Common myeloid progenitor, CD34-positive (primary cell): ENCODE data around the gene MBNL1.

ENCODE experiments used
- CTCF ChIA-PET: fragments of 350-600 bp; sonication (Branson Sonifier 250); formaldehyde crosslinking; loops from one replicate; lab custom pipeline; 2021; ENCODE audit warnings: antibody characterized with exemption; lab: Charles Lee
- POLR2A ChIA-PET: fragments of 350-600 bp; sonication (Branson Sonifier 250); formaldehyde crosslinking; loops from one replicate; lab custom pipeline; 2021; ENCODE audit warnings: antibody characterized with exemption; lab: Charles Lee
- DNase-seq, 3 donors: peaks; one replicate each; pipeline versions ENCODE4 v3.0.0 to v3.0.0-alpha.2; 2013
- H3K27ac ChIP-seq, 2 experiments: 1 replicate in 1 of 2; 2 replicates in 1 of 2; pipeline ENCODE4 v1.7.0; 2013; ENCODE audit warnings: inconsistent platforms in 2 of 2, low read length in 2 of 2, mild to moderate bottlenecking in 2 of 2, low read depth in 1 of 2, moderate library complexity in 1 of 2; ENCODE audit not compliant: severe bottlenecking in 2 of 2, insufficient read depth in 1 of 2, poor library complexity in 1 of 2
- H3K27me3 ChIP-seq, 5 experiments: replicated peaks in 2 of 5; 1 replicate in 3 of 5; 2 replicates in 2 of 5; pipeline versions ENCODE4 v1.6.1 to v1.7.0; 2013; ENCODE audit warnings: low read length in 4 of 5, mild to moderate bottlenecking in 2 of 5, moderate library complexity in 2 of 5, inconsistent platforms in 1 of 5; ENCODE audit not compliant: insufficient read depth in 5 of 5, control insufficient read depth in 4 of 5
- H3K36me3 ChIP-seq, 4 experiments: 1 replicate in 2 of 4; 2 replicates in 2 of 4; pipeline versions ENCODE4 v1.6.1 to v1.7.0; 2013; ENCODE audit warnings: low read length in 3 of 4, control low read depth in 1 of 4, mild to moderate bottlenecking in 1 of 4; ENCODE audit not compliant: control insufficient read depth in 4 of 4, insufficient read depth in 4 of 4
- H3K4me1 ChIP-seq, 4 experiments: 1 replicate in 3 of 4; 2 replicates in 1 of 4; pipeline versions ENCODE4 v1.6.1 to v1.7.1; 2013; ENCODE audit warnings: low read length in 3 of 4, mild to moderate bottlenecking in 3 of 4, control low read depth in 1 of 4, inconsistent platforms in 1 of 4, moderate library complexity in 1 of 4; ENCODE audit not compliant: control insufficient read depth in 4 of 4, insufficient read depth in 4 of 4; ENCODE audit errors: control extremely low read depth in 1 of 4
- H3K4me3 ChIP-seq, 7 experiments: 1 replicate in 4 of 7; 2 replicates in 3 of 7; pipeline versions ENCODE4 v1.5.1 to v1.7.0; 2013; ENCODE audit warnings: mild to moderate bottlenecking in 7 of 7, low read length in 6 of 7, moderate library complexity in 6 of 7, inconsistent platforms in 2 of 7, low read depth in 2 of 7, control low read depth in 1 of 7; ENCODE audit not compliant: insufficient read depth in 4 of 7, control insufficient read depth in 1 of 7; ENCODE audit errors: extremely low read depth in 1 of 7
- H3K9me3 ChIP-seq, 5 experiments: 1 replicate in 4 of 5; 2 replicates in 1 of 5; pipeline versions ENCODE4 v1.6.1 to v1.7.1; 2013; ENCODE audit warnings: low read length in 4 of 5, mild to moderate bottlenecking in 2 of 5, inconsistent platforms in 1 of 5, low read depth in 1 of 5, moderate library complexity in 1 of 5; ENCODE audit not compliant: control insufficient read depth in 4 of 5, insufficient read depth in 2 of 5; ENCODE audit errors: control extremely low read depth in 1 of 5
- WGBS: methylation state at CpG from one replicate; pipeline ENCODE4 v1.1.5; 2013; ENCODE audit not compliant: insufficient coverage; 5-methylcytosine and 5-hydroxymethylcytosine counted together

The MBNL1 gene

GRCh38 chr3:152375546-152375945 is 106.8 kb downstream of the MBNL1 start:
- H3K36me3 ChIP-seq, result peaks cover 4 to 35% (median 13%) of the 10 kb centered on the region in 4 experiments
- peak in 1 of 3 donors; percentile 32 for DNase-seq
- H3K27me3 ChIP-seq, result no peaks in the 10 kb centered on the region
- H3K4me3 ChIP-seq, result no peak overlapping the region
- no CpG with 5 or more reads among the region's 3 CpGs for WGBS
- H3K9me3 ChIP-seq, result no peaks in the 10 kb centered on the region
- H3K4me1 ChIP-seq, result peaks cover 22 to 47% (median 42%) of the 10 kb centered on the region in 4 experiments
- CTCF ChIA-PET, result interaction anchor here (1.7 to 2.7 kb wide), 3 partner anchors 12 to 57 kb away, joined by 3 to 8 read pairs (median 7); no protein-coding TSS in a partner anchor
- POLR2A ChIA-PET, result no interaction called here
- H3K27ac ChIP-seq, result peak overlapping the region in 1 of 2 experiments; percentile 82

GRCh38 chr3:152376351-152377183 is 107.8 kb downstream of the MBNL1 start:
- ChIA-PET CTCF (interaction anchor here (0.8 to 2.4 kb wide), 2 partner anchors 11 to 16 kb away, joined by 3 to 11 read pairs; no protein-coding TSS in a partner anchor), POLR2A (no interaction called here)
- H3K4me3 ChIP-seq, result peak overlapping the region in 6 of 7 experiments; percentile 20 to 63 (median 43)
- no peaks in the 10 kb centered on the region for H3K9me3 ChIP-seq
- 2% methylated on average over 6 of the region's 9 CpGs for WGBS
- H3K27me3 ChIP-seq, result no peaks in the 10 kb centered on the region
- peaks cover 4 to 31% (median 13%) of the 10 kb centered on the region in 4 experiments for H3K36me3 ChIP-seq
- H3K27ac ChIP-seq, result peak overlapping the region; percentile 65 to 82
- H3K4me1 ChIP-seq, result peaks cover 22 to 56% (median 46%) of the 10 kb centered on the region in 4 experiments
- peak; percentile 83 to 94 (median 93) for DNase-seq

- no peaks in the 10 kb centered on the region for H3K27me3 ChIP-seq
- H3K9me3 ChIP-seq, result no peaks in the 10 kb centered on the region
- H3K27ac ChIP-seq, result peak overlapping the region; percentile 40 to 82
- no CpG with 5 or more reads among the region's 4 CpGs for WGBS
- H3K36me3 ChIP-seq, result peaks cover 2 to 26% (median 13%) of the 10 kb centered on the region in 4 experiments
- CTCF ChIA-PET, result interaction anchor here (2.4 kb wide), 1 partner anchor 11 kb away, joined by 11 read pairs; no protein-coding TSS in a partner anchor
- H3K4me1 ChIP-seq, result peaks cover 26 to 62% (median 50%) of the 10 kb centered on the region in 4 experiments
- POLR2A ChIA-PET, result no interaction called here
- no peak for DNase-seq
- peak overlapping the region in 5 of 7 experiments; percentile 33 to 63 (median 43) for H3K4me3 ChIP-seq
Observed at GRCh38 chr3:152377184-152377570, 108.4 kb downstream of the MBNL1 start.

GRCh38 chr3:152379415-152380042 is 110.8 kb downstream of the MBNL1 start:
- no peak for DNase-seq
- no CpG with 5 or more reads among the region's 4 CpGs for WGBS
- ChIA-PET POLR2A (no interaction called here), CTCF (interaction anchor here (2.4 kb wide), 1 partner anchor 8 kb away, joined by 11 read pairs; no protein-coding TSS in a partner anchor)
- Histone ChIP-seq H3K9me3 (no peaks in the 10 kb centered on the region), H3K27ac (no peak overlapping the region), H3K4me1 (peaks cover 21 to 77% (median 55%) of the 10 kb centered on the region in 4 experiments), H3K27me3 (no peaks in the 10 kb centered on the region), H3K4me3 (no peak overlapping the region), H3K36me3 (peaks cover 3 to 24% (median 10%) of the 10 kb centered on the region in 4 experiments)

GRCh38 chr3:152380043-152380442 is 111.3 kb downstream of the MBNL1 start:
- ChIA-PET POLR2A (no interaction called here), CTCF (interaction anchor here (1.2 to 2.5 kb wide), 2 partner anchors 11 to 13 kb away, joined by 5 to 9 read pairs; no protein-coding TSS in a partner anchor)
- H3K4me3 ChIP-seq, result no peak overlapping the region
- peak overlapping the region in 1 of 2 experiments; percentile 36 for H3K27ac ChIP-seq
- no peaks in the 10 kb centered on the region for H3K27me3 ChIP-seq
- peaks cover 17 to 76% (median 55%) of the 10 kb centered on the region in 4 experiments for H3K4me1 ChIP-seq
- H3K36me3 ChIP-seq, result peaks cover 3 to 22% (median 10%) of the 10 kb centered on the region in 4 experiments
- peak in 1 of 3 donors; percentile 36 for DNase-seq
- H3K9me3 ChIP-seq, result no peaks in the 10 kb centered on the region
- 57% methylated on average over 1 of the region's 3 CpGs for WGBS

GRCh38 chr3:152381881-152382295 is 113.2 kb downstream of the MBNL1 start:
- CTCF ChIA-PET, result interaction anchor here (1.3 to 2.5 kb wide), 3 partner anchors 9 to 22 kb away, joined by 3 to 9 read pairs (median 4); no protein-coding TSS in a partner anchor

More at GRCh38 chr3:152381881-152382295, 113.2 kb downstream of the MBNL1 start:
- Histone ChIP-seq H3K9me3 (no peaks in the 10 kb centered on the region), H3K27ac (peak overlapping the region; percentile 29 to 73), H3K4me3 (peak overlapping the region in 3 of 7 experiments; percentile 42 to 64 (median 57)), H3K4me1 (peaks cover 6 to 70% (median 44%) of the 10 kb centered on the region in 4 experiments), H3K27me3 (no peaks in the 10 kb centered on the region), H3K36me3 (peaks cover 5 to 22% (median 10%) of the 10 kb centered on the region in 4 experiments)
- no peak for DNase-seq
- 100% methylated on average over 1 of the region's 2 CpGs for WGBS
- POLR2A ChIA-PET, result no interaction called here
